ENCODE data around the gene ARL8B.
A peak's percentile ranks its signal among the peaks of the same experiment; 100 is the strongest.
"Not testable (repeated sequence)": the region's sequence is repeated elsewhere in the genome, so short reads cannot be mapped to it uniquely, and the experiment has no call there.

Gene ARL8B

GRCh38 chr3:5122030-5122740, at the start of gene ARL8B:
TSS of gene ARL8B (plus strand) at chr3:5122292. CDS start at chr3:5122466, 174 bp downstream.
- DNase-seq, result peak; percentile 31 to 90 (median 81)

- no peak for DNase-seq
Measured at GRCh38 chr3:5073374-5074085, 48.6 kb upstream of the ARL8B start.

- no peak for DNase-seq
Measured at GRCh38 chr3:5078151-5078550, 43.9 kb upstream of the ARL8B start.

- no peak for DNase-seq
Measured at GRCh38 chr3:5079761-5080160, 42.3 kb upstream of the ARL8B start.

DNA sequence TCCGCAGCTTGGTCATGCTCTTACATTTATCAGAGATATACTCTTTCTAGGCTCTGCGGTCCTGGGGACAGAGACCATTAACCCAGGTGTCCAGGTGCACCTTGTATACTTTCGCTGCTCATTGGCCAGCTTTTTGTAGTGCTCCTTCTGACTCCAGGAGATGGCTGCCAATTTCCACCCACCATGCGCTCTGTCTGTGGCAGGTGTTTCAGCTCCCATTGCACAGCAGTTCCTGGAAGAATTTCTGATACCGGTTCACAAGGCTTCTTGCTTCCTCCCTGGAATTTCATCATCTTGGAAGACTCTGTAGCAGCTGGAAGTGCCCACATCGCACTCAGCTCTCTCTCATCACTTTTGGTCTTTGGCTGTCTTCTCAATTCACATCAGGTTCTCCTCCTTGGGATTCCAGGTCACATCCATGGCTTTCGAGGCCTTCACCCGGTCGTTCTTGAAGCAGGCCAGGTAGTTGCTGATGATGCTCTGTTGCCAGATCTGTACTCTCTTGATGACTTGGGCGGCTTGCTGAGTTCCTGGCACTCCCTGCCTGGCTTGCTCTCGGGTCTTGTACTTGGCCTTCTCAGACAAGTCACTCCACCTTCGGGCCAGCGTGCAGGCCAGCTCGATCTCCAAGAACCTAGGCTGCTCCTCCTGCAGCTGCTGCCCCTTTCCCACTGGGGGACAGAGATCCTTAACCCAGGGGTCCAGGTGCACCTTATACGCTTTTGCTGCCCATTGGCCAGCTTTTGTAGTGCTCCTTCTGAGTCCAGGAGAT, 41.1 kb upstream of the ARL8B start:
- no peak for DNase-seq

- not testable (repeated sequence) for DNase-seq
Measured at GRCh38 chr3:5081973-5082788, 39.9 kb upstream of the ARL8B start.

DNA sequence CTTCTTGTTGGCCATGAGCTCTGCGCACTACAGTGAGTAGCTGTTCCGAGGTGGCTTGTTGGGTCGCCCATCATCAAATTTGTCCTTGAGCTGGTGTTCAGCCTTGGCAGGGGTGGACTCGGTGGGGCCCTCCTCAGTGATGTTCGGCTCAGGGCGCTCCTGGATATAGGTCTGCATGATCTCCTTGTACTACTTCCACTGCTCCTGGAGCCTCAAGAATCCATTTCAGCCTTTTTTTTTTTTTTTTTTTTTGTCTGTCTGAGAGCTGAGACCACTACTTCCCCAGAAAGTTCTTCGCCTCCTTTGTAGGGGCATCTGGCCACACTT, 39.3 kb upstream of the ARL8B start:
- no peak for DNase-seq

- DNase-seq, result no peak
Measured at GRCh38 chr3:5084224-5084623, 37.9 kb upstream of the ARL8B start.

GRCh38 chr3:5086708-5087107, 35.4 kb upstream of the ARL8B start:
- no peak for DNase-seq

GRCh38 chr3:5087209-5087608, 34.9 kb upstream of the ARL8B start:
- DNase-seq, result no peak

DNA sequence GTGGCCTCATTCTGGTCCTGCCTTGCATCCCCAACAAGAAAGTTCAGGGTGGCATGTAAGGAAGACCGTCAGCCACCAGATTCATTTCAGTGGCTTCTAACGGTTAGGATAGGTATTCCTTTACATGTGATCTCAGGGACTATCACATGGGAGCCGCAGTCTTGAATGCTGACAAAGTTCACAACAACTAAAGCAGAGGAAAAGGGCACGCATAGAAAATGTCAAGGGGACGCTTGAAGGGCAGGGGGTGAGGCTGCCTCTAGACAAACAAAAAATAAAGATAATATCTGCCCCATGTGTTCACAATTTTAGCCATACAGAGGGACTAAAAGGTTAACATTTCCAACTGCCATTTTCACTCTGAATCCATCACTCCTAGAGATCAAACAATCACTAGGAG, 31.9 kb upstream of the ARL8B start:
- DNase-seq, result no peak

DNA sequence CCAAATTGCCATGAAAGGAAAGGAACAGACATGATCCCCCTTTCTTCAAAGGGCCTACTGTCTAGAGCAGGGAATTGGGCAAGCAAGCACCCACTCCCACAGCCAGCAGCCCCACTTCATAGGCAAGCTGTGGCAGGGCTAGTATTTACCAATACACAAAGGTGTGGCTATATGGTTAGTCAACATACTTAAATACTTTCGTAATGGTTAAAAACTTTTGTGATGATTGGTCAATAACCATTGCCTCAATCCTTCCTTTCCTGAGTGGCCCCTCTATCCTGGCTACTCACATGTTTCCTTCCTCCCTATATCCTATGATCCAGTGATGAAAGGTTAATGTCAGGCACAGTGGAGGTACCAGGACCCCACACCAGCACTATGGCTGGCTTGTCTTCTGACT, 30.1 kb upstream of the ARL8B start:
- DNase-seq, result no peak

GRCh38 chr3:5093731-5094130, 28.4 kb upstream of the ARL8B start:
- no peak for DNase-seq

DNA sequence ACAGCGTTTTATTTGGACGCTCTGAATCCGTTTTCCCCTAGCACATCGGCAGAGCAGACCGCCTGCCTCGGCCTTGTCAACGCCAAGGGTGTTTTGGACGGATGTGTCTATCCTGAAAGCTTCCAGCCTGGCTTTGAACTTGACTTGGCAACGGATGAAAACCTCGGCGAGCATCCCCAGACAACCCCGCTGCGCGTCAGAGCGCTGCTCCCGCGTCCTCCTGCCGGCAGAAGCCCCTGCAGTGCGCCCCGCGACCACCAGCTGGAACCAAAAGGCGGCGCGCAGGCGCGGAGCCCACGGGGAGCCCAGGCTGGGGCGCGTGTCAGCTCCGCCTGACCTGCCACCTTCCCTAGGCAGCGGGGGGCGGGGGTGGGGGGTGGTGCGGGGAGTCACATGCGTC, 26.2 kb upstream of the ARL8B start:
- peak in 6 of 14 donors; percentile 1 to 47 (median 18) for DNase-seq

DNA sequence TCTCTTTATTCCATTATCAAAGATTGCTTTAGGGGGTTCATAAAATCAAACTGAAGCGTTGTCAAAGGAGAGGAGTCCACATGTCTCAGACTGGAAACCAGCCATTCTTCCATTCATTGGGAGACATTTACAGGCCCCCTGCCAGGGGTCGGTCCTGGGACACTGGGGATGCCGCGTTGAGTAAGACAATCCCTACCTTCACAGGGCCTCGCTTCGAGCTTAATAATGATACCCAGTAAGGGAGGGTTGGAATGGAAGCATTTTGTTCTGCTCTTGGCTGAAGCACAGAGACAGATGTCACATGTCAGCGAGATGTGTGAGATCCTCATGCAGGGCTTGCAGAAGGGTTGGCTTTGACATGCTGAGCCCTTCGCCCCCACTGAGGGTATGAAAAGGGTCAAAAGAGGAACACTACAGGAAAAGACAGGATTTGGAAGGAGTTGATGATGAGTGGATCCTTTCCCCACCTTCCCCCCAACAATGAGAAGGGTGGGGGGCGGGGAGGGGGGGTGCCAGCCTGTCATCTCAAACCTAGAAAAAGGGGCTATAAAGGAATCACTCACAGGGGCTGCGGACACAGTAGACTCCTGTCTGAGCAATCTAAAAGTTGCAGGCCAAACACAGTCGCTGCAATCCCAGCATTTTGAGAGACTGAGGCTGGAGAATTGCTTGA, 25.6 kb upstream of the ARL8B start:
- DNase-seq, result no peak

DNA sequence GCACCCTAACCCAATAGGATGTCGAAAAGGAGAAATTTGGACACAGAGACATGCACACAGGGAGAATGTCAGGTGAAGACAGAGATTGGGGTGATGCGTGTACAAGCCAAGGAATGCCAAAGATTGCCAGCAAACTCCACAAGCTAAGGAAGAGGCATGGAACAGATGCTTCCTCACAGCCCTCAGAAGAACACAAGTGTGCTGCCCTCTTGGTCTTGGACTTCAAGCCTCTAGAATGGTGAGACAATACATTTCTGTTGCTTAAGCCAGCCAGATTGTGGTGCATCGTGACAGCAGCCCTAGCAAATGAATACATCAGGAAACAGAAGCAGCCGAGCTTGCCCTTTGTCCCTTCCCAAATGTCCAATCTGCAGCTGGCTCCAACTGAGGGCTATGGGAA, 23.7 kb upstream of the ARL8B start:
- DNase-seq, result no peak

GRCh38 chr3:5102532-5102931, 19.6 kb upstream of the ARL8B start:
- DNase-seq, result no peak

DNA sequence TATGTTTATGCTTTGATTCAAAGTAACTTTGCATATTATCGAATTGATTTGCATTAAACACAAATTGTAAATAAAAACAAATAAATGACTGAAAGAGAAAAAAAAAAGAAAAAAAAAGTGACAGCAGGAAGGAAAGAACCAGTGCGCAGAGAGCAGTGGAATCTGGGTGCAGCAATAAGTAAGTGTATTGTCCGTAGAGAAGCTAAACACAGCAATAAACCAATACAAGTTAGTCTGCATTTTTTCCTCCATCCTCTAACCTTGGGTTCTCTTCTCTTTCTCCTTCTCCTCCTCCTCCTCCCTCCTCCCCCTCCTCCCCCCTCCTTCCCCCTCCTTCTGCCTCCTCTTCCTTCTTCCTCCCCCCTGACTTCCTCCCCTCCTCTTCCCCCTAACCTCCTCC, 18.3 kb upstream of the ARL8B start:
- DNase-seq, result no peak

DNA sequence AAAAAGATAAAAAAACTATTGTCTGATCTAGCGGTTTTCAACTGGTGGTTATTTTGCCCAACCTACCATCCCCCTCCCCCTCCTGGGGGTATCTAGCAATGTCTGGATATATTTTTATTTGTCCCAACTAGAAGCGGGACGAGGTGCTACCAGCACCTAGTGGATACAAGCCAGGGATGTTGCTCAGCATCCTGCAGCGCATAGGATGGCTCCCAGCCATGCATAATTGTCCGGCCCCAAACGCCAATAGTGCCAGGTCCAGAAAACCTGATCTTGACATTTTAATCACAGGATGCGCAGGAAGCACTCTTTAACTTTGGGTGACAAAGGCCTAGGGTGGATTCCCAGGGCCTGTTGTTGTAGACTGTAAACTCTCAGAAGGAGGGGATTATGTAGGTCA, 17.0 kb upstream of the ARL8B start:
- DNase-seq, result no peak

DNA sequence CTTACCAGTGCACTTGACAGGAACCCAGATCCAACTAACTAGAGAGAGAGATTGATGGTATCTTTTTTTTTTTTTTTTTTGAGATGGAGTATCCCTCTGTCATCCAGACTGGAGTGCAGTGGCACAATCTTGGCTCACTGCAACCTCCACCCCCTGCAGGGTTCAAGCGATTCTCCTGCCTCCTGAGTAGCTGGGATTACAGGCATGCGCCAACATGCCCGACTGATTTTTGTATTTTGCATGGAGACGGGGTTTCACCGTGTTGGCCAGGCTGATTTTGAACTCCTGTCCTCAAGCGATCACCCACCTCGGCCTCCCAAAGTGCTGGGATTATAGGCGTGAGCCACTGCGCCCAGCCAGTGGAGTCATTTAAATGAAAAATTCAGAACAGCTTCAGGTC, 15.7 kb upstream of the ARL8B start:
- not testable (repeated sequence) for DNase-seq

- not testable (repeated sequence) for DNase-seq
Measured at GRCh38 chr3:5106933-5107334, 15.2 kb upstream of the ARL8B start.

- DNase-seq, result no peak
Measured at GRCh38 chr3:5110337-5110736, 11.8 kb upstream of the ARL8B start.
